Ascending aorta (tissue), 2 donors: ENCODE results near the gene SH3RF3. TPM values are rescaled to one million over a fixed set of nuclear protein-coding genes. Genes with fewer than 3 reads are reported as not detected.

ENCODE experiments used
- DNase-seq, 2 donors: peaks; one replicate each; pipeline ENCODE4 v3.0.0-alpha.2; 2019; ENCODE audit warnings: low spot score in 2 of 2
- H3K27ac ChIP-seq, 2 donors: fragments of 200-600 bp; sonication (generic); one replicate each; pipeline ENCODE4 v1.5.1; 2016 to 2017; ENCODE audit warnings: mild to moderate bottlenecking in 1 of 2
- H3K27me3 ChIP-seq: fragments of 200-600 bp; sonication (generic); one replicate; pipeline ENCODE4 v1.5.1; 2017
- H3K36me3 ChIP-seq, 2 donors: fragments of 200-600 bp; sonication (generic); one replicate each; pipeline ENCODE4 v1.5.1; 2016
- H3K4me1 ChIP-seq, 2 donors: fragments of 200-600 bp; sonication (generic); one replicate each; pipeline ENCODE4 v1.5.1; 2016 to 2017; ENCODE audit warnings: mild to moderate bottlenecking in 1 of 2
- H3K4me3 ChIP-seq, 2 donors: fragments of 200-600 bp; sonication (generic); one replicate each; pipeline ENCODE4 v1.5.1; 2016 to 2017; ENCODE audit warnings: mild to moderate bottlenecking in 1 of 2
- H3K9me3 ChIP-seq, 2 donors: fragments of 200-600 bp; sonication (generic); one replicate each; pipeline ENCODE4 v1.5.1; 2016
- intact Hi-C: fragments of 100-400 bp; cut with DNase I; formaldehyde crosslinking; loops from one replicate; pipeline ENCODE4 v1.15.1; 2023
- total RNA-seq: library from RNA; depleted of rRNA; stranded (reverse); fragments of >200 nt; gene quantifications from one replicate; pipeline ENCODE4 v1.1.0, GENCODE V29; 2016
- TF ChIP-seq, protein P1 (sequence below), 3 experiments: fragments of 200-600 bp in 2 of 3; fragments of 450-650 bp in 1 of 3; sonication (generic) in 2 of 3; IDR thresholded peaks; one replicate each; pipeline ENCODE4 v1.5.1; 2016 to 2019; ENCODE audit warnings: antibody characterized with exemption in 3 of 3, mild to moderate bottlenecking in 1 of 3, moderate library complexity in 1 of 3

The SH3RF3 gene
- total RNA-seq, 1 donor from 2014 or later = 53.5 TPM

DNA sequence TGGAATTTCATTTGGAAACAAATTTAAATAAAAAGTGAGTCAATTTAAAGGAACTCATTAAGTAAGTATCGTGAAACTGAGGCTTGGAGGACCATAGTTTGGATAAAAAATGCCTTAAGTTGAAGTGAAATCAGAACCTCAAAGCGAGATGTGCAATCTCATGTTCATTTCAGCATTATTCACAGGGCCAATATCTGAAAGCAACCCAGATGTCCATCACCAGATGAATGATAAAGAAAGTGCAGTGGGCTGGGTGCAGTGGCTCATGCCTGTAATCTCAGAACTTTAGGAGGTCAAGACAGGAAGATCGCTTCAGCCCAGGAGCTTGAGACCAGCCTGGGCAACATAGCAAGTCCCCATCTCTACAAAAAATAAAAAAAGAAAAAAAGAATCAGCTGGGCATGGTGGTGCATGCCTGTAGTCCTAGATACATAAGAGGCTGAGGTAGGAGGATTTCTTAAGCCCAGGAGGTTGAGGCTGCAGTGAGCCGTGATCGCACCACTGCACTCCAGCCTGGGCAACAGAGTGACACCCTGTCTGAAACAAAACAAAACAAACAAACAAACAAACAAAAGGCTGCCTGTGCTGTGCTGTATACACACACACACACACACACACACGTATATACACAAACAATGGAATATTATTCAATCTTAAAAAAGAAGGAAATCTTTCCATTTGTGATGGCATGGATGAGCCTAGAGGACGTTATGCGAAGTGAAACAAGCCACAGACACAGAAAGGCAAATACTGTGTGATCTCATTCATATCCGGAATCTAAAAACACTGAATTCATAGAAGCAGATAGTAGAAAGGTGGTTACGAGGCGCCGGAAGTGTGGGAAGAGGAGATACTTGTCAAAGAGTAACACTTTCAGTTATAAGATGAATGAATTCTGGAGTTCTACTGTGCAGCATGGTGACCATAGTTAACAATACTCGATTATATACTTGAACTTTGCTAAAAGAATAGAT is 14.5 kb downstream of the SH3RF3 start:
- Histone ChIP-seq H3K4me3 (no peak overlapping the region), H3K27ac (no peak overlapping the region), H3K36me3 (no peaks in the 10 kb centered on the region), H3K4me1 (no peaks in the 10 kb centered on the region), H3K27me3 (no peaks in the 10 kb centered on the region), H3K9me3 (no peaks in the 10 kb centered on the region)
- TF ChIP-seq, protein P1, sequence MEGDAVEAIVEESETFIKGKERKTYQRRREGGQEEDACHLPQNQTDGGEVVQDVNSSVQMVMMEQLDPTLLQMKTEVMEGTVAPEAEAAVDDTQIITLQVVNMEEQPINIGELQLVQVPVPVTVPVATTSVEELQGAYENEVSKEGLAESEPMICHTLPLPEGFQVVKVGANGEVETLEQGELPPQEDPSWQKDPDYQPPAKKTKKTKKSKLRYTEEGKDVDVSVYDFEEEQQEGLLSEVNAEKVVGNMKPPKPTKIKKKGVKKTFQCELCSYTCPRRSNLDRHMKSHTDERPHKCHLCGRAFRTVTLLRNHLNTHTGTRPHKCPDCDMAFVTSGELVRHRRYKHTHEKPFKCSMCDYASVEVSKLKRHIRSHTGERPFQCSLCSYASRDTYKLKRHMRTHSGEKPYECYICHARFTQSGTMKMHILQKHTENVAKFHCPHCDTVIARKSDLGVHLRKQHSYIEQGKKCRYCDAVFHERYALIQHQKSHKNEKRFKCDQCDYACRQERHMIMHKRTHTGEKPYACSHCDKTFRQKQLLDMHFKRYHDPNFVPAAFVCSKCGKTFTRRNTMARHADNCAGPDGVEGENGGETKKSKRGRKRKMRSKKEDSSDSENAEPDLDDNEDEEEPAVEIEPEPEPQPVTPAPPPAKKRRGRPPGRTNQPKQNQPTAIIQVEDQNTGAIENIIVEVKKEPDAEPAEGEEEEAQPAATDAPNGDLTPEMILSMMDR (IDR thresholded peaks at IDR 0.05) = no peak
- DNase-seq = no peak
- intact Hi-C loops = no loop called here

DNA sequence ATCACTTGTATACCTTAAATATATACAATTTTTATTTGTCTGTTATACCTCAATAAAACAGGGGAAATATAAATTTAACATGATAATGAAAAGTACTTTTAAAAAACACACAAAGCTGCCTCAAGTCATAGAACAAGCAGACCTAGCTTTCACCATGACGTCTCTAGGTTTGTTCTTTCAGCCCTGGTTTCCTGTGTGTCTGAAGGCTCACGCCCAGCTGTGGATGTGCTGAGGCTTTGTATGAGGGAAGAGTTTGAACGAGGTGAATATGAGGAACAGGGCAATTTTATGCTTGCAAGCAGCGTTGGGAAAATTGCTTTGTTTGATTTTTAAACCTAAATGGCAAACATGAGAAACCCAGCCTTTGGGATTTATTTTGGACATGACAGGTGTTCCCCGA is 15.3 kb downstream of the SH3RF3 start:
- Histone ChIP-seq H3K36me3 (no peaks in the 10 kb centered on the region), H3K4me1 (peaks cover 0 to 4% of the 10 kb centered on the region in 2 donors), H3K4me3 (no peak overlapping the region), H3K9me3 (no peaks in the 10 kb centered on the region), H3K27me3 (no peaks in the 10 kb centered on the region), H3K27ac (no peak overlapping the region)
- TF ChIP-seq, protein P1 (IDR thresholded peaks at IDR 0.05) = no peak
- no peak for DNase-seq
- intact Hi-C loops = no loop called here

DNA sequence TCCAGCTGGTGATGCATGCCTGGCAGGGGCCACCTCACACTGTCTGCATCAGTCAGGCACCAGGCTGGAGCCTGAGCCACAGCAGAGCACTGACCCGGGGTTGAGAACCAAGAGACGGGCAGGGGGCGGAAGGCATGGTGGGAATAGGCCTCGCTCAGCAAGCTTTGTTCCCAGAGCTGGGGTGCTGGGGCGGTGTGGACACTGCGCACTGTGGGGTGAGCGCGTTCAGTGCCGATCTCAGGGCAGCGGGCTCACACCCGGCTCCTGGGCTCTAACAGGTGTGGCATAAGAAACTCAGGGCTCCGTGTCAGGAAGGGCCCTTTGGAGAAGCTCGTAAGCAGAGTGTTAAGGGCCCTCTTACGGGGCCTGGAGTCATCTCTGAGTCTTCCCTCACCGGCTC is 15.7 kb downstream of the SH3RF3 start:
- Histone ChIP-seq H3K4me3 (no peak overlapping the region), H3K27ac (no peak overlapping the region), H3K27me3 (no peaks in the 10 kb centered on the region), H3K9me3 (no peaks in the 10 kb centered on the region), H3K4me1 (peaks cover 0 to 4% of the 10 kb centered on the region in 2 donors), H3K36me3 (no peaks in the 10 kb centered on the region)
- DNase-seq = no peak
- intact Hi-C loops = no loop called here
- TF ChIP-seq, protein P1 (IDR thresholded peaks at IDR 0.05) = no peak

DNA sequence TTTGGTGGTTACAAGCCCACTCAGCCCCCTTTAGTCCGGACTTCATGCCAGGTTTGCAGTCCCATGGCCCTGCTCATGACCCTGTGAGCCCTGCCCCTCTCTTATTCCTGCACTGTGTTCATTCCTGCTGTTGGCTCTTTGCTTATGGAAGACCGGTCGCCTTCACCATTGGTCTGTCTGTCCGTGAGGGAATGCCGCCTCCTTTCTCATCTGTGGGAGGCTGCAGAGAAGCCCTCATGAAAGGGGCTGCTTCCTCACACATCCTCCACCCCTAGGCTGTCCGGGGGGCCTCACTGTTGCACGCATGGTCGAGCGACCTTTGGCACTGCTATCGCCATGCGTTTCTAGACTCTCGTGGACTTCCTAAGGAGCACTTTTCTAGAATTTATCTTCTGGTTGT is 16.3 kb downstream of the SH3RF3 start:
- Histone ChIP-seq H3K27ac (no peak overlapping the region), H3K9me3 (no peaks in the 10 kb centered on the region), H3K27me3 (no peaks in the 10 kb centered on the region), H3K4me3 (no peak overlapping the region), H3K4me1 (peaks cover 0 to 4% of the 10 kb centered on the region in 2 donors), H3K36me3 (no peaks in the 10 kb centered on the region)
- TF ChIP-seq, protein P1 (IDR thresholded peaks at IDR 0.05) = no peak
- DNase-seq = no peak
- intact Hi-C loops = no loop called here

DNA sequence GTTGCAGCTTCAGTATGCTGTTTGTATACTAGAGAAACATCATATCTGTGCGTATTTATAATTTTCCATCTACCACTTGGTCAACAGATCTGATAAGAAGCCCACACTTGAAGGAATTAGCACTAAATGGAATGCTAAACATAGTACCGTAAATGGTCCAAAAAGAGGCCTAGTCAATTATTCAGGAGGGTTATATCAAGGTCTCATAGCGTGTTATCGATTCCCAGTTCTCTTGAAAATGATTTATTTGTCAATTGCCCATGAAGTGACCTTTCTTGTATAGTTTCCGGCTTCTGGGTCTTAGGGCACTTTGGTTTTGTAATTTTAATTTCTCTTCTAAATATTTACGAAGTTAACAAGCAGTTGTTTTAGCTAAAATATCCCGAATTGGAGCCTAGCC is 18.4 kb downstream of the SH3RF3 start:
- Histone ChIP-seq H3K4me1 (peaks cover 0 to 4% of the 10 kb centered on the region in 2 donors), H3K36me3 (no peaks in the 10 kb centered on the region), H3K4me3 (no peak overlapping the region), H3K9me3 (no peaks in the 10 kb centered on the region), H3K27me3 (no peaks in the 10 kb centered on the region), H3K27ac (no peak overlapping the region)
- intact Hi-C loops = no loop called here
- no peak for DNase-seq
- TF ChIP-seq, protein P1 (IDR thresholded peaks at IDR 0.05) = no peak
